HG02798 (cell line): ENCODE results near the gene KRTAP10-3.

ENCODE experiments used
- ATAC-seq: cut with Tn5 transposase; IDR thresholded peaks from one replicate; pipeline ENCODE4 v1.9.1; 2021; ENCODE audit warnings: mild to moderate bottlenecking; ENCODE audit not compliant: unreplicated experiment, poor library complexity

KRTAP10-3 gene

GRCh38 chr21:44531606-44532564, 26.7 kb downstream of the KRTAP10-3 start:
- no peak for ATAC-seq

DNA sequence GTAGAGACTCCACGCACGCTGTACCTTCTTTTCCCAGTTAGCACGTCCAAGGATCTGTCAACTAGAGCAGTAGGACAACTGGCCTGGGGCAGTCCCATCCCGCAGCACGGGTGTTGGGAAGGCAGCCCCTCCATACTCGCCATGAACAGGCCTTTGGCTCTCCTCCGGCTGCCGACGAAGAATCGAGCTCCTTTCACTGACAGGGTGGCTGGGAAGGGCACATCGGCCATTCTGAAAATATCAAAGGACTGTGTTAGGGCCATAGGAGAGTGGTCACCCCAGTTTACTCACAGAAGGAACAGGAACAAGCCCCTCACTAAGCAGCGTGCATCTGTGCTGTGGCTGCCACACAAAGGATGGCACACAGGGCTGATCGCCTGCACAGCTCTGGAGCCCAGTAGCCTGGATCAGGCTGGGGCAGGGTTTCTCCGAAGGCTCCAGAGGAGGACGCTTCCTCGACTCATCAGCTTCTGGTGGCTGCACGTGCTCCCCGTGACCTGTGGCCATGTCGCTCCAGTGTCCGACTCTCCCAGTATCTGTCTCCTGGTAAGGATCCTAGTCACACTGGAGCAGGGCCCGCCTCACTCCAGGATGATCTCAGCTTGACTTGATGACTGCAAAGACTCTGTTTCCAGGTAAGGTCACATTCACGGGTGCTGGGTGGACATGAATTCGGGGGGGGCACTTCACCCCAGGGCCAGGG, 27.5 kb downstream of the KRTAP10-3 start:
- ATAC-seq = no peak

DNA sequence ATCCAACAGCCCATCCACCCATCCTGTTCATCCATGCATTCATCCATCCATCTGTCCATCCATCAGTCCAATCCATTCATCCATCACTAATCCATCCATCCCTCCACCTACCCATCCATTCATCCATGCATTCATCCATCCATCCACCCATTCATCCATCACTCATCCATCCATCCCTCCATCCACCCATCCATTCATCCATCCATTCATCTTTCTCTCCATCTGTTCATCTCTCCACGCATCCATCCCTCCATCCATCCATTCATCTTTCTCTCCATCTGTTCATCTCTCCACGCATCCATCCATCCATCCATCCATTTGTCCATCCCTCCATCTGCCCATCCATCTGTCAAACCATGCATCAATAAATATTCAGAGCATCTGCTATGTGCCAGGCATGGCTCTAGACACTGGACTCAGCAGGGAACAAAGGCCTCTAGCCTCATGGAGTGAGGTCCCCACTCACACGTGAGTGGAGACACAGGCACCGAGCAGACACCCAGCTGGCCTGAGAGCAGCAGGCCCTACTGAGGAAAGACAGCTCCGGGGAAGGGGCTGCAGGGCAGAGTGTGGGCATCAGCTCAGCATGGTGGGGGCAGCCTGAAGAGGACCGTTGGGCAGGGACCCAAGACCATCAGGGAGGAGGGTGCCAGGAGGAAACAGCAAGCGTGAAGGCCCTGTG, 28.2 kb downstream of the KRTAP10-3 start:
- ATAC-seq = no peak

DNA sequence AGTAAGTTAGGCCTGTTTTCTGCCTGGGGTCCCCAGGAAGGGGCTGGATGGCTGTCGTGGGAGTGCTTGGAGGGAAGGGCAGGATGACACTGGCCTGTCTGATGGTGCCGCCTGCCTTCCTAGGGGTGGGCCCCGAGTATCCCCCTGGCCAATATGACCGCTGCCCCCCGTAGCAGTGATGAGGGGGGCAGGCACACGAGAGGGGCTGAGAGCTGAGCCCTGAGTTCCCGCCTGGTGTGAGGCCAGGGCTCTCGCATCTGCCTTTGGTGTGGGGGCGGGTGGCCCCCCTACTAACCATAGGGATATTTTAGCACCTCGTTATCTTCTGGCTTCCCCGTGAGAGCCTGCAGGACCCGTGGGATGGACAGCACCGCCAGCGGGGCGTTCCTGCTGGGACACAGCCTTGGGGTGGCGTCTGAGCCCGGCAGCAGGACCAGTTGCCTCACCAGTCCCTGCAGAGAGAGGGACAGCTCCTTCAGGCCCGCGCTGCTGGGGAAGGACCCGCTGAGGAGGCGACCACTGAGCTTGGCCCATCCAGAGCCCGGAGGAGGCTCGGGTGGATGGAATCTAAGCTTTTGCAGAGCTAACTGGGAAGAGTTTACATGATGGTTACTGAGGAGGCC, 29.0 kb downstream of the KRTAP10-3 start:
- ATAC-seq = no peak

GRCh38 chr21:44529011-44529421, 29.6 kb downstream of the KRTAP10-3 start:
- no peak for ATAC-seq

DNA sequence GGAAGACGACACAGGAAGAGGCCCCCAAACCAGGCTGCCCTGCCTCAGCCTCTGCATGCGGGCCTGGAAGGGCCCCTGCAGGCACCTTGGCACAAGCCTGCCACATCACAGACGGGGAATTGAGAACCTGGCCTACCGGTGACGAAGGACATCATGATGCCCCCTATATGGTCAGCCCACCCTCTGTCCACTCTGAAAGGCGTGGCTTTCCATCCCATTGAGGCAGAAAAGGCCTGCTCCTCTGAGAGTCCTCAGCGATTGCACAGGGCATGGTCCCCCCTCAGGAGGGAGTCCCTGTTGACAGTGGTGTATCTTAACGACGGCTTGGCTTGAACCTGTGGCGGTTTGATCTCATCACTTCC, 30.0 kb downstream of the KRTAP10-3 start:
- ATAC-seq = no peak

- no peak for ATAC-seq
These were observed 30.5 kb downstream of the KRTAP10-3 start for GRCh38 chr21:44527983-44528633.

GRCh38 chr21:44527156-44527982, 31.2 kb downstream of the KRTAP10-3 start:
- ATAC-seq = no peak

GRCh38 chr21:44526096-44526997, 32.2 kb downstream of the KRTAP10-3 start:
- ATAC-seq = no peak

DNA sequence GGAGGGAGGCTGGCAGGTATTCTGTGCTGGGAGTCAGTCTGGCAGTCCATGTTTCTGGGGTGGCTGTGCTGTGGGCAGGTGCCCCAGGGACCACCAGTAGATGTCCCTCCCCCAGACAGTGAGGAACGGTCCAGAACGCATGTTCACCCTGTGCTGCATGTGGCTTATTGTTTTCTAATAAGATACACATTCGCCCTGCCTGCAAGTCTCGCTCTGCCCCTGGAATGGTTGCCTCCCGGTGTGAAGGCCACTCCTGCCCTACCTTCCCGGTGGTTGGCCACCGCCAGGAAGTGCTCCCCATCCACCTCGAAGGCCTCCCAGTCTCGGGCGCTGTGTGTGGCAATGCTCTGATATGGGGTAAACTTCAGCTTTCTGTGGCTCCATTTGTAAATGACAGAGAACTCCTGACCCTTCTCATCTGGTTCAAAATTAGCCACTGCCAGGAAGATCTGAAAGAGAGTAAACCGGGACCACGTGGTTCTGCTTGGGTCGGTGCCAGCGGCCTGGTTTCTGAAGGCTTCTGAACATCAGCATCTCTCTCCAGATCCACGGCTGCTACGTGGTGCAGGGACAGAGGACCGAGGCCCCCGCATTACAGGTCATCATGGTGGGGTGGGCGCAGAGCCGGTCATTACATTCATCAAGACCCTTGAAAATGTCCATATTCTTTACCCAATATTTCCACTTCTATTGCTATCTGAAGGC, 33.1 kb downstream of the KRTAP10-3 start:
- no peak for ATAC-seq

- no peak for ATAC-seq
These were observed 33.9 kb downstream of the KRTAP10-3 start for GRCh38 chr21:44524414-44525371.

GRCh38 chr21:44523567-44524413, 34.8 kb downstream of the KRTAP10-3 start:
- ATAC-seq = no peak

DNA sequence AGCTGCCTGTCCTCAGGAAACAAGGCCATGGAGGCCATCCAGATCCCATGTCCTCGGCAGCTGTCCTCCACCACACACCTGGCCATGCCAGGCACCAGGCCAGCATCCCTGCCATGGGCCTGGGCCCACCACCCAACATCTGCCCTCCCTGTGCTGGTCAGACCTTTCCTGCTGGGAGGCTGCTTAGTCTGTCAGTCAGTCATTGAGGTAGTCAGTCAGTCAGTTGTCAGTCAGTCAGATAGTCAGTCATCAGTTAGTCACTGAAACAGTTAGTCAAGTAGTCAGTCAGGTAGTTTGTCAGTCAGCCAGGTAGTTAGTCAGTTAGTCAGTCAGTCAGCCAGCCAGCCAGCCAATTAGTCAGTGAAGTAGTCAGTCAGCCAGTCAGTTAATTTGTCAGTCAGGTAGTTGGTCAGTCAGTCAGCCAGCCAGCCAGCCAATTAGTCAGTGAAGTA, 35.8 kb downstream of the KRTAP10-3 start:
- no peak for ATAC-seq

GRCh38 chr21:44521928-44522752, 36.5 kb downstream of the KRTAP10-3 start:
- ATAC-seq = no peak
